HG03565 (cell line): ENCODE data around the gene CES3.

Experiments
- ATAC-seq: cut with Tn5 transposase; IDR thresholded peaks from one replicate; pipeline ENCODE4 v1.9.1; 2021; ENCODE audit warnings: mild to moderate bottlenecking, moderate library complexity; ENCODE audit not compliant: unreplicated experiment

The CES3 gene

DNA sequence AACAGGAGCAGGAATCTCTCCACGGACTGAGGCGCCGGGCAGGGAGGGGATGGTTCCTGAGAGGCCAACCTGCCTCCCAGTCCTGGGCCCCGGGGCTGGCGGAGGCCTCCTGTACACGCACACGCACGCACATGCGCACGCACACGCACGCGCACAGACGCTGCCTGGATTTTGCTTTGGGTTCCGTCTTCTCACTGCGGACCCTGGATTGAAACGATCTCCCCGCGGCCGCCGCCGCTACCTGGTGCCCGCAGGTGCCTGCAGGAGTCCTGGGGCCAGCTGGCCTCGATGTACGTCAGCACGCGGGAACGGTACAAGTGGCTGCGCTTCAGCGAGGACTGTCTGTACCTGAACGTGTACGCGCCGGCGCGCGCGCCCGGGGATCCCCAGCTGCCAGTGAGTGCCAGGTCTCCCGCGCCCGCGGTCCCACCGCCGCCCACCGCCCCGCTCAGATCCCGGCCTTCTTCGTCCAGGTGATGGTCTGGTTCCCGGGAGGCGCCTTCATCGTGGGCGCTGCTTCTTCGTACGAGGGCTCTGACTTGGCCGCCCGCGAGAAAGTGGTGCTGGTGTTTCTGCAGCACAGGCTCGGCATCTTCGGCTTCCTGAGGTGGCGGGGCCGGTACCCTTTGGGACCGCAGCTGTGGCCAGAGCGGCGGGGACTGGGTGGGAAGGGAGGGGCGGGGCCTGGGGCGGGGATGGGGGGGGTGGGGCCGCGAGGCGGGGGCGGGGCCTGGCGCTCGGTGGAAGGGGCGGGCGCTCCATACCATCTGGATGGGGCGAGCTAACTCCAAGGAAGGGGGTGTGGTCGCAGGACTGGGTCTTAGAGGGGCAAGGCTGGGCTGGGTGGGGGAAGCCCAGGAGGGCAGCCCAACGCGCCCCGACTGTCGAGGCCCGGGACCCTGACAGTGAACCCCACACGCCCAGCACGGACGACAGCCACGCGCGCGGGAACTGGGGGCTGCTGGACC is 39.6 kb downstream of the CES3 start:
- no peak for ATAC-seq

DNA sequence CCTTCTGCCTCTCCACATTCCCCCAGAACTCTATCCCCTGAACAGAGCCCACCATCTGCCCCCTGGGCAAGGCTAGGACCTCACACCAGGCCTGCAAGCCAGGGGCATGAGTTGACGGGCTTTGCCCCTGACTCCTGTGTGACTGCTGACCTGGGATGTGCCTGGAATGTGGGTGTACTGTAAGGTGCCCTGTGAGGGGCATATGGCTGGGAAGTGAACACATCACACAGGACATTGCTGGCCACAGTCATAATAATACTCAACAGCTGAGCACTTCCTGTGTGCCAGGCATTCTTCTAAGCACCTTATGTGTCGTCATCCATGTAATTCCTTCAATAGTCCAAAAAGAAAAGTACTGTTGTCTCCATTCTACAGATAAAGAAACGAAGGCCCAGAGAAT is 40.7 kb downstream of the CES3 start:
- ATAC-seq: no peak

DNA sequence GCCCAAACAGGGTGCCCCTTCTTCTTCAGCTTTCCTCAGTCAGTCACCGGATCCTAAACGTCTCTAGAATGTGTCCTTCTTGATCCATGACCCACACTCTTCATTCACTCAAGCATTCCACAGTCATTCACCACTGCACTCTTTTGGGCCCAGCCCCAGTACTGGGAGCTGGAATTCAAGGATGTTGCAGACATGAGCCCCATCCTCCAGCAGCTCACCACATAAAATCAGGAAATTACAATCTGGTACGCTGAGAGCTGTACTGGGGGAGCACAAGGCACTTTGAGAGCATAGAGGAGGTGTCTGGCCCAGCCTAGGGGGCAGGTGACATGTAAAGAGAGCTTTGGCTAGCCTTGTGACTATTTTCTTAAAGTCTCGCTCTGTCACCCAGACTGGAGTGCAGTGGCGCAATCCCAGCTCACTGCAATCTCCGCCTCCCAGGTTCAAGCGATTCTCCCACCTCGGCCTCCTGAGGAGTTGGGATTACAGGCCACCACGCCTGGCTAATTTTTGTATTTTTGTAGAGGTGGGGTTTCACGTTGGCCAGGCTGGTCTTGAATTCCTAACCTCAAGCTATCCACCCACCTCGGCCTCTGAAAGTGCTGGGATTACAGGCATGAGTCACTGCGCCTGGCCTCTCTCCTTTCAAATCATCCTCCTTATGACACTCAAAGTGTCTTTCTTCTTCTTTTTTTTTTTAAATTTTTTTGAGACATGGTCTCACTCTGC is 46.0 kb downstream of the CES3 start:
- ATAC-seq: no peak

GRCh38 chr16:67009158-67009557 is 48.1 kb downstream of the CES3 start:
- ATAC-seq: no peak

GRCh38 chr16:67011274-67011673 is 50.2 kb downstream of the CES3 start:
- no peak for ATAC-seq

DNA sequence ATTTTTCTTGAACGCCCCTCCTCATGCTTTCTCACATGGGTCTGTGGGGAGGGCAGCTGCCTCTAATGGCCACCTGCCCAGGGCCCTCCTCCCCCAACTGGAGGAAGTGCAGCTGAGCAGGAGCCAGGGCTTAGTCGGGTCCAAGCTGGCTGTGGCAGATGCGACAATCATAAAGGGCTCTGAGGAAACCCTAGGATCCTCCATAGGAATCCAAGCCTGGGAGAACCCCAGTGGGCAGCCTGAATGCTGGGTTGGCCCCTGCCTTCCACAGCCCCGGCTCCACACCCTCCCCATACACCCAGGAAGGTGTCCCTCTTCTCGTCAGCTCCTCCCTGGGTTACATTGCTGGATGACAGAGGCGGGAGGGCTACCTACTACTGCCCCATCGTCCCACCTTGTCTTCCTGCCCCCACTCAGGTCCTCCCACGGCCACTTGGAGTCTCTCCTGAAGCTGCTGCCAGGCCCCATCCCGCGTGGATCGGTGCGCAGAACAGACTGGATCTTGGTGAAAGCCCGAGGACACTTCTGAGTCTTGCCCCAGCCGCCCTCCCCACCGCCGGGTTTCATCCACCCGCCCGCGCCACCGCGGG is 52.3 kb downstream of the CES3 start:
- ATAC-seq: no peak

GRCh38 chr16:67013823-67014633 is 53.0 kb downstream of the CES3 start:
- no peak for ATAC-seq

DNA sequence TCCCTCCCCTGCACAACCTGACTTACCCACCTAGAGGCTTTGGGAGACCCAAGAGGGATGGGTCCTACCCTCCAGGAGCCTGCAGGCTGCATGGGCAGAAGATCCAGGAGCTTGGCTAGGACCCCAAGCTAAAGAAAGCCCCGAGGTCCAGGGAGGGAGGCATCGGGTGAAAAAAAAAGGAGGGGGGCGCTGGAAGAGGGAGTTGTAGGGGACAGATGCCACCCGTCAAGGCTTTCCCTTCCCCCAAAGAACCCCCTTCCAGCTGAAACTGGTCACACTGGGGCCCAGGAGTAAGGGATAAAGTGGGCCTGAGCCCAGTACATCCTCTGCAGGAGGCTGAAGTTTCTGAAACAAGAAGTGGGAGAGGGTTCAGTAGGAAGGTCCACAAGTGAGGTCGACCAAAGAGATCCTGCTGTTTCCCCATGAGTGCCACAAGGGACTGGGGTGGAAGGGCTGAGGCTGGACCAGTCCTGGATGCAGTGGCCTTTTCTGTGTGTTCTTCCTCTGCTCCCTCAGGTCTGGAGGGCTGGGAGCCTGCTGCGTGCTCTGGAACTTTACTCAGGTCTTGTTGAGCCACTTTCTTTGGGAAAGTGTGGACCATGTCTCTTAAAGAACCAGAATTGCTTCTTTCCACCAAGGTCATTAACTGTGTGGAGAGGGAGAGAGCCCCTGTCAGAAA is 53.7 kb downstream of the CES3 start:
- ATAC-seq: no peak

DNA sequence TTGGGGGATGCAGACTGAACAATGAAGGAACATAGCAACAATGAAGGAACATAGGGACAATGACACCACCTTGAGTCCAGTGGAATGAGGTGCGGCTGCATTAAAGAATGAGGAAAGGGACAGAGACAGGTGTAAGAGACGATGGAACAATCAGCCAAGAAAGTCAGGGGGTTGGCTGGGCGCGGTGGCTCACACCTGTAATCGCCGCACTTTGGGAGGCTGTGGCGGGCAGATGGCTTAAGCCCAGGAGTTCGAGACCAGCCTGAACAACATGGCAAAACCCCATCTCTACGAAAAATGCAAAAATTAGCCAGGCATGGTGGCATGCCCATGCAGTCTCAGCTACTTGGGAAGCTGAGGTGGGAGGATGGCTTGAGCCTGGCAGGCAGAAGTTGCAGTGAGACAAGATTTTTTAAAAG is 54.3 kb downstream of the CES3 start:
- no peak for ATAC-seq

DNA sequence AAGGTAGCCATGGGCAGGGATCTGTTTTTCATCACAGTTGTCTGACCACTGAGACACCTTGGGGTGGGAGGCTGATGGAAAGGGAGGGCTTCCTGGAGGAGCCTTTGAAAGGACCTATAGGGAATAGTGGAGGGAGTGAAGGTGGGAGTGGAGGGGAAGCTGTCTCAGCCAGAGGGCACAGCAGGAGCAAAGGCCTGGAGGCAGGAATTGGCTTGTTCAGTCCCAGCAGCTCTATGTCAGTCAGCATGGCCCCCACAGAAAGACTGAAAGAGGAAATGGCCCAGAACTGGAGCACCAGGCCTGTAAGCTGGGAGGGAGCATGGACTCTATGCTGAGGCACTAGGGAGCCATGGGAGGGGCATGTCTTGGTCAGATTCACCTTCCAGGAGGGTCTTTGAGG is 55.1 kb downstream of the CES3 start:
- ATAC-seq: no peak

- no peak for ATAC-seq
These were observed 55.8 kb downstream of the CES3 start for GRCh38 chr16:67016681-67017420.

GRCh38 chr16:67017421-67017750 is 56.3 kb downstream of the CES3 start:
- ATAC-seq: no peak

DNA sequence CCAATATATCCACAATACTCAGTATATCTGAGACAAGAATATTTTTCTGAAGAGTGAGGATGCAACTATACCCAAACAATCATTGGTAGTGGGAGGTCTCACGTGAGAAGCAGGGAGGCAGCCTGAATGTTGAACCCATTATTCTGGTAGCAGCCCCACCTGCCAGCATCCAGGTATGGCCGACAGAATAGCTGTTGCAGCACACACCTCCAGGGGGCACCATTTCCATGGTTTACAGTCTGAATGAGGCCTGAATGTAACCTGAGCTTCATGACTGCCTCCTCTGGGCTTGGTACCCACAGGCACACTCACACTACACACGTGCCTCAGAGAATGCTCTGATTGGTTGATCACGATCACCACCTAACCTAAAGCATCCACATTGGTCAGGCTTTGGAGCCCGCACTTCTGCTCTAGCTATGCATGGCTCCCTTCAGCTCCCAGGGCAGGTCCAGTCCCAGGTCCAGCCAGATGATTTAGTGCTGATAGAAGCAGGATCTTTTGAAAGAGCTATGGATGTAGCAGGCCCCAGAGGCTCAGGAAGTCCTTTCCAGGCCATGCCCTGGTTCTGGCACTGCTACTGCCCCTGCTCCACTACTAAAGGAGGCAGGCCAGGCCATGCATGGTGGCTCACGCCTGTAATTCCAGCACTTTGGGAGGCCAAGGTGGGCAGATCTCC is 56.9 kb downstream of the CES3 start:
- peak; percentile 85 for ATAC-seq

DNA sequence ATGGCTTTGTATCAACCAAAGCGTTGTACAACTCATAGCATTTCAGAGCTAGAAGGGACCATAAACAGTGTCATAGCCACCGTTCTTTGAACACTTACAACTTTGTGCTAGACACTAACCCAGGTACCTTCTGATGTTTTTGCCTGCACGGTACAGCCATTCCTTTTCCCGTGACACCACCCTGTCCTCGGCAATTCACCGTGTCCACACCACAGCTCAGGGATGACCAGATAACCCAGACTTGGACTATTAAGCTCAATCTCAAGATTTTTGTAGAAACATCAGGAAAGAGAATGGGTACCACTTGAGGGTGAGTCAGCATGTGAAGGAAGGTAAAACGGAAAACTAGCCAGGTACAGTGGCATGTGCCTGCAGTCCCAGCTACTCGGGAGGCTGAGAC is 58.1 kb downstream of the CES3 start:
- no peak for ATAC-seq

GRCh38 chr16:67021321-67021720 is 60.3 kb downstream of the CES3 start:
- ATAC-seq: no peak

GRCh38 chr16:67022531-67023214 is 61.6 kb downstream of the CES3 start:
- ATAC-seq: no peak

DNA sequence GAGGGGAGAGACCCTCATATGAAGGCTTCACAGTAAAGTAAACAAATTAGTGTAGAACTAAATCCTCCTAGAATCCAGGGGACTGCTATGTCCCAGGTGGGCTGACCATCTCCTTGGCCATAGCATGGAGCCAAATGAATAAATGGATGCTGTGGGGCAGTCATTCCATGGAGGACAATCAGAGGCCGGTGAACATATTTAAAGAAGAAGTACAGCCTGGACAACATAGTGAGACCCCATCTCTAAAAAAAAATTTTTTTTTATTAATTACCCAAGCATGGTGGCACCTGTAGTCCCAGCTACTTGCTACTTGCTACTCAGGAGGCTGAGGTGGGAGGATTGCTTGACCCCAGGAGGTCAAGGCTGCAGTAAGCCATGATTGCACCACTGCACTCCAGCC is 62.6 kb downstream of the CES3 start:
- no peak for ATAC-seq
